Activated effector memory CD4-positive, alpha-beta T cell treated with anti-CD3 and anti-CD28 coated beads, Interleukin-2, amount 50 U/mL, for 16 hours (primary cell): ENCODE measurements around the gene CALHM1.
A peak's percentile ranks its signal among the peaks of the same experiment; 100 is the strongest.
"Not testable (repeated sequence)": the region's sequence is repeated elsewhere in the genome, so short reads cannot be mapped to it uniquely, and the experiment has no call there.

Experiments used
- DNase-seq: peaks from one replicate; pipeline ENCODE4 v3.0.0-alpha.2; 2020

Gene CALHM1

GRCh38 chr10:103427866-103428265, 30.8 kb downstream of the CALHM1 start:
- no peak for DNase-seq

DNA sequence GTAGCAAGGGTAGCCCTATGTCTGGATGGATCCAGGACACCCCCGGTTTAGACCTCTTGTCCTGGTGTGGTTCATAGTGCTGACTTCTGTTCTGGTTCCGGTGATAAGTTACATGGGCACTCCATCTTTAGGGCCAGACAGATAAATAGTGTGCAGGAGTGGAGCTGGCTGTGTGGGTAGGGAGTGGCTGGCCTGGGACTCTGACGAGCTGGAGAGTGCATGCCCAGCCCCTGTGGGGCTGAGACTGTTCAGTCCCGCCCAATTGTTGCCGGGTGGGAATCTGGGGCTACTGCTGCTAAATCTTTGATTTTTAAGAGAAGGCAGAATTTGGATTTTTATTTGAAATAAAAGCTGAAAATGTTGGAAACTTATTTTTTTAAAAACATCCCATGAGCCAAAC, 35.0 kb downstream of the CALHM1 start:
- DNase-seq = no peak

GRCh38 chr10:103419101-103419500, 39.6 kb downstream of the CALHM1 start:
- no peak for DNase-seq

DNA sequence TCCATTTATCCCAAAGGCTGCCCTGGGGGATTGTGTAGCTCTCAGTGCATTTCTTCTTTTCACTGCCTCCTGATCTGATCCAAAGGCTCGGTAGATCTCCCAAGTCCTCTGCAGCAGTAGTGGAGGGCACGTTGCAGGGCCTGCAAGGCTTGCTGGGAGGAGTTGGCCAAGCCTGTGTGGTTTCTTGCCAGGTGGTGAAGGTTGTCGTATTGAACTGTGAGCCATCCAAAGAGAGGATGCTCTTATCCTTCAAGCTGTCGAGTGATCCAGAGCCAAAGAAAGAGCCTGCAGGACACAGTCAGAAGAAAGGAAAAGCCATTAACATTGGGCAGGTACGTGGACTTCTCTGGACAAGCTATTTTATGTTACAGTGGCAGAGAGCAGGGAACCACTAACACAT, 41.1 kb downstream of the CALHM1 start:
- DNase-seq = no peak

DNA sequence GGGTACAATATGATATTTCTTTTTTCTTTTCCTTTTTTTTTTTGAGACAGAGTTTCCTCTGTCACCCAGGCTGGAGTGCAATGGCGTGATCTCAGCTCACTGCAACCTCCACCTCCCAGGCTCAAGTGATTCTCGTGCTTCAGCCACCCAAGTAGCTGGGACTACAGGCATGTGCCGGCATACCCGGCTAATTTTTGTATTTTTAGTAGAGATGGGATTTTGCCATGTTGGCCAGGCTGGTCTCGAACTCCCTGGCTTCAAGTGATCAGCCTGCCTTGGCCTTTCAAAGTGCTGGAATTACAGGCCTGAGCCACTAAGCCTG, 41.6 kb downstream of the CALHM1 start:
- DNase-seq = not testable (repeated sequence)

DNA sequence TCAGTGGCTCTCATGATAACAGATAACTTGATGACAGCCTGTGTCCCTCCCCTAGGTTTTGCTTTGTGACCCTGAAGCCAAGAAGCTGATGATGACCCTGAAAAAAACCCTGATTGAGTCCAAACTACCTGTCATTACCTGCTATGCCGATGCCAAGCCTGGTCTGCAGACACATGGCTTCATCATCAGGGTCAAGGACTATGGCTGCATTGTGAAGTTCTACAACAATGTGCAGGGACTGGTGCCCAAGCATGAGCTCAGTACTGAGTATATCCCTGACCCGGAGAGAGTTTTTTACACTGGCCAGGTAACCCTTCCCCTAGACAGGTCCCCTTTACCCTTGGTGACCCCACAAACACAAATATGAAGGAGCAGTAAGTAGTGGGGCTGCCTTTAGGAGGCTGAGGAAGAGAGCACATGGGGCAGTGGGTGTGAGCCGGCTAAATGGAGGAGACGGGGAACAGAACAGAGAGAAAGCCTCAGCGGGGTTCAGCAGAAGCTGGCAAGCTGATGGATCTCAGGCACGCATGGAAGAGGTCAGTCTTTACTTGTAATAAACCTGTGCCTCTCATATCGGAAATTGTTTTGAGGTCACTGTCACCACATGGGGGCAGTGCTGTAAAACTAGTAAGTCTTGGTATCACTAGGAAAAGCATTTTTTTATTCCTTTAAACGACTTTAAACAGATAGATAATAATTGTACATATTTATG, 42.1 kb downstream of the CALHM1 start:
- DNase-seq = peak; percentile 80

- no peak for DNase-seq
Measured at GRCh38 chr10:103415581-103415980, 43.1 kb downstream of the CALHM1 start.

GRCh38 chr10:103413564-103413963, 45.1 kb downstream of the CALHM1 start:
- DNase-seq = no peak
